IMR-90 (cell line): ENCODE results near the gene MYO1D. TPM values are rescaled to one million over a fixed set of nuclear protein-coding genes. Genes with fewer than 3 reads are reported as not detected.

Source experiments
- ATAC-seq: fragments of 200-7000 bp; cut with Tn5 transposase; 2 replicates; pipeline ENCODE4 v1.9.1; 2020; ENCODE audit warnings: low read depth, mild to moderate bottlenecking, moderate library complexity
- BruUV-seq: library from RNA; stranded (reverse); fragments of 400-500 nt; replicated peaks from 2 replicates; lab custom pipeline; 2021; lab: Mats Ljungman, UMichigan
- CTCF ChIA-PET: fragments of 300-600 bp; formaldehyde crosslinking; extraction: SDS; loops from one replicate; lab custom pipeline; 2021; ENCODE audit warnings: antibody characterized with exemption; lab: Yijun Ruan, JAX
- POLR2A ChIA-PET: fragments of 300-600 bp; sonication (Branson Sonifier 250); formaldehyde crosslinking; loops from one replicate; lab custom pipeline; 2022; ENCODE audit warnings: antibody characterized with exemption; ENCODE audit not compliant: unreplicated experiment; lab: Charles Lee
- DNase-seq: peaks from one replicate; pipeline ENCODE4 v3.0.0; 2013
- H2AFZ ChIP-seq: replicated peaks from 2 replicates; pipeline ENCODE3; 2013; ENCODE audit warnings: low read length, mild to moderate bottlenecking; ENCODE audit not compliant: poor library complexity
- H2AK5ac ChIP-seq: 2 replicates; pipeline ENCODE4 v1.6.1; 2013; ENCODE audit warnings: low read depth, low read length, inconsistent platforms
- H2AK9ac ChIP-seq: replicated peaks from 2 replicates; pipeline ENCODE3; 2013; ENCODE audit warnings: mild to moderate bottlenecking, low read depth, low read length, moderate library complexity; ENCODE audit not compliant: poor library complexity
- H2BK120ac ChIP-seq: 2 replicates; pipeline ENCODE4 v1.6.1; 2013; ENCODE audit warnings: low read depth, low read length, inconsistent platforms
- H2BK15ac ChIP-seq: 3 replicates; pipeline ENCODE4 v1.6.1; 2013; ENCODE audit warnings: low read depth, low read length, inconsistent platforms
- H2BK20ac ChIP-seq: 2 replicates; pipeline ENCODE4 v1.6.1; 2013; ENCODE audit warnings: low read depth, mild to moderate bottlenecking, inconsistent platforms, low read length, moderate library complexity
- H2BK5ac ChIP-seq: 2 replicates; pipeline ENCODE4 v1.6.1; 2013; ENCODE audit warnings: mild to moderate bottlenecking, low read depth, low read length, inconsistent platforms; ENCODE audit not compliant: poor library complexity, severe bottlenecking
- H3K14ac ChIP-seq: replicated peaks from 2 replicates; pipeline ENCODE4 v1.6.1; 2013; ENCODE audit warnings: low read depth, low read length, inconsistent platforms
- H3K18ac ChIP-seq: 2 replicates; pipeline ENCODE4 v1.6.1; 2013; ENCODE audit warnings: low read depth, low read length, control low read depth
- H3K23ac ChIP-seq: 2 replicates; pipeline ENCODE4 v1.6.1; 2013; ENCODE audit warnings: low read depth, low read length, inconsistent platforms
- H3K27ac ChIP-seq: 2 replicates; pipeline ENCODE4 v1.5.1; 2013; ENCODE audit warnings: mild to moderate bottlenecking, control low read depth, low read length; ENCODE audit not compliant: insufficient read depth
- H3K27me3 ChIP-seq: 2 replicates; pipeline ENCODE4 v1.6.1; 2013; ENCODE audit warnings: low read length; ENCODE audit not compliant: control insufficient read depth, insufficient read depth
- H3K36me3 ChIP-seq: 2 replicates; pipeline ENCODE4 v1.6.1; 2013; ENCODE audit warnings: low read length, mixed read lengths; ENCODE audit not compliant: control insufficient read depth, insufficient read depth
- H3K4ac ChIP-seq: 2 replicates; pipeline ENCODE4 v1.6.1; 2013; ENCODE audit warnings: low read depth, low read length, inconsistent platforms
- H3K4me1 ChIP-seq: 2 replicates; pipeline ENCODE4 v1.6.1; 2013; ENCODE audit warnings: low read length, mixed read lengths; ENCODE audit not compliant: control insufficient read depth, insufficient read depth
- H3K4me2 ChIP-seq: 2 replicates; pipeline ENCODE4 v1.6.1; 2013; ENCODE audit warnings: low read depth, mild to moderate bottlenecking, control low read depth, low read length, moderate library complexity
- H3K4me3 ChIP-seq: 2 replicates; pipeline ENCODE4 v1.5.1; 2013; ENCODE audit warnings: low read depth, mild to moderate bottlenecking, control low read depth, low read length, moderate library complexity; ENCODE audit not compliant: insufficient read depth
- H3K56ac ChIP-seq: 2 replicates; pipeline ENCODE4 v1.6.1; 2013; ENCODE audit warnings: low read length, inconsistent platforms; ENCODE audit not compliant: insufficient read depth; ENCODE audit errors: extremely low read depth
- H3K79me1 ChIP-seq, 2 experiments: 2 replicates each; pipeline ENCODE4 v1.6.1; 2013; ENCODE audit warnings: low read length in 2 of 2, inconsistent platforms in 1 of 2, low read depth in 1 of 2
- H3K9ac ChIP-seq: 2 replicates; pipeline ENCODE4 v1.6.1; 2013; ENCODE audit warnings: low read depth, low read length, control low read depth
- H3K9me1 ChIP-seq: 2 replicates; pipeline ENCODE4 v1.6.1; 2013; ENCODE audit warnings: low read length, inconsistent platforms; ENCODE audit not compliant: insufficient read depth
- H3K9me3 ChIP-seq: 2 replicates; pipeline ENCODE4 v1.6.1; 2013; ENCODE audit warnings: low read length; ENCODE audit not compliant: control insufficient read depth, insufficient read depth
- H4K20me1 ChIP-seq: 2 replicates; pipeline ENCODE4 v1.6.1; 2013; ENCODE audit warnings: low read length, inconsistent platforms; ENCODE audit not compliant: insufficient read depth
- H4K5ac ChIP-seq: 2 replicates; pipeline ENCODE4 v1.6.1; 2013; ENCODE audit warnings: mild to moderate bottlenecking, low read depth, low read length, control low read depth
- H4K8ac ChIP-seq, 2 experiments: 2 replicates each; pipeline ENCODE4 v1.6.1; 2013; ENCODE audit warnings: low read depth in 2 of 2, low read length in 2 of 2, control low read depth in 1 of 2, inconsistent platforms in 1 of 2
- H4K91ac ChIP-seq: 2 replicates; pipeline ENCODE4 v1.6.1; 2013; ENCODE audit warnings: low read depth, low read length, inconsistent platforms; ENCODE audit not compliant: insufficient read depth
- BHLHE40 ChIP-seq: fragments of 150-350 bp; IDR thresholded peaks from 2 replicates; pipeline ENCODE4 v1.6.1; 2016; ENCODE audit warnings: mild to moderate bottlenecking, low read depth, low read length
- CEBPB ChIP-seq: IDR thresholded peaks from 2 replicates; pipeline ENCODE4 v1.6.1; 2012; ENCODE audit warnings: low read depth, low read length, improper control_type of control experiment
- CHD1 ChIP-seq: IDR thresholded peaks from 2 replicates; pipeline ENCODE4 v1.6.1; 2012; ENCODE audit warnings: low read depth, low read length, improper control_type of control experiment
- MAZ ChIP-seq: IDR thresholded peaks from 2 replicates; pipeline ENCODE4 v1.6.1; 2012; ENCODE audit warnings: low read depth, mild to moderate bottlenecking, low read length, improper control_type of control experiment, moderate library complexity, borderline replicate concordance
- MXI1 ChIP-seq: IDR thresholded peaks from 2 replicates; pipeline ENCODE4 v1.6.1; 2012; ENCODE audit warnings: low read depth, mild to moderate bottlenecking, low read length, moderate library complexity, borderline replicate concordance
- NFE2L2 ChIP-seq: fragments of 150-350 bp; IDR thresholded peaks from 2 replicates; pipeline ENCODE4 v1.6.1; 2016; ENCODE audit warnings: low read depth, mild to moderate bottlenecking, low read length
- POLR2A ChIP-seq: IDR thresholded peaks from 2 replicates; pipeline ENCODE4 v1.6.1; 2012; ENCODE audit warnings: mild to moderate bottlenecking, low read depth, low read length
- RAD21 ChIP-seq: IDR thresholded peaks from 2 replicates; pipeline ENCODE4 v1.6.1; 2012; ENCODE audit warnings: low read length, improper control_type of control experiment
- RCOR1 ChIP-seq: IDR thresholded peaks from 2 replicates; pipeline ENCODE4 v1.6.1; 2012; ENCODE audit warnings: mild to moderate bottlenecking, low read length, improper control_type of control experiment; ENCODE audit not compliant: insufficient replicate concordance
- RFX5 ChIP-seq: IDR thresholded peaks from 2 replicates; pipeline ENCODE4 v1.8.0; 2012; ENCODE audit warnings: low read depth, mild to moderate bottlenecking, low read length, moderate library complexity
- SMC3 ChIP-seq: fragments of 150-350 bp; IDR thresholded peaks from 2 replicates; pipeline ENCODE4 v1.6.1; 2016; ENCODE audit warnings: low read depth, mild to moderate bottlenecking, antibody characterized with exemption, low read length, moderate library complexity
- WGBS, 2 experiments: methylation state at CpG; one replicate each; pipeline versions ENCODE4 v1.1.5 to v1.1.7; 2013; ENCODE audit warnings: missing lambda C conversion rate in 2 of 2; ENCODE audit not compliant: insufficient read length in 1 of 2; ENCODE audit errors: extremely low coverage in 2 of 2; 5-methylcytosine and 5-hydroxymethylcytosine counted together
- dilution Hi-C: fragments of 300-500 bp; cut with HindIII; formaldehyde crosslinking; loops from one replicate; pipeline ENCODE4 v1.14.3; 2018; ENCODE audit warnings: low sequenced_read_pairs; ENCODE audit not compliant: unreplicated experiment
- in situ Hi-C: fragments of 300-500 bp; cut with MboI; formaldehyde crosslinking; loops from 3 replicates; pipeline ENCODE4 v1.14.3; 2019; ENCODE audit warnings: low sequenced_read_pairs, inconsistent platforms, mixed read lengths
- intact Hi-C: fragments of 100-400 bp; cut with micrococcal nuclease; formaldehyde crosslinking; loops from 2 replicates; pipeline ENCODE4 v1.10.0; 2022
- polyA plus RNA-seq, 3 experiments: library from polyadenylated mRNA; depleted of rRNA; stranded (reverse); fragments of >200 nt; gene quantifications; 2 replicates each; pipeline ENCODE4 v1.2.3, GENCODE V29; 2012; ENCODE audit warnings: low replicate concordance in 1 of 3
- total RNA-seq: library from RNA; depleted of rRNA; stranded (reverse); fragments of >200 nt; gene quantifications from 2 replicates; pipeline ENCODE4 v1.2.3, GENCODE V29; 2012
- TF ChIP-seq, protein P1 (sequence below): conservative IDR thresholded peaks from 2 replicates; pipeline ENCODE4 v1.5.1; 2012; ENCODE audit warnings: mild to moderate bottlenecking, low read depth, low read length, improper control_type of control experiment
- TF ChIP-seq, protein P2 (sequence below): fragments of 150-350 bp; IDR thresholded peaks from 2 replicates; pipeline ENCODE4 v1.6.1; 2017; ENCODE audit warnings: mild to moderate bottlenecking, antibody characterized with exemption, low read length, low read depth
- TF ChIP-seq, protein P3 (sequence below): fragments of 150-350 bp; IDR thresholded peaks from 2 replicates; pipeline ENCODE4 v1.6.1; 2016; ENCODE audit warnings: low read depth, mild to moderate bottlenecking, low read length, moderate library complexity, borderline replicate concordance

The MYO1D gene
- total and polyA plus RNA-seq, 2 of the 4 experiments (the other 2 are of a cell fraction) = 0.63 to 0.90 TPM

DNA sequence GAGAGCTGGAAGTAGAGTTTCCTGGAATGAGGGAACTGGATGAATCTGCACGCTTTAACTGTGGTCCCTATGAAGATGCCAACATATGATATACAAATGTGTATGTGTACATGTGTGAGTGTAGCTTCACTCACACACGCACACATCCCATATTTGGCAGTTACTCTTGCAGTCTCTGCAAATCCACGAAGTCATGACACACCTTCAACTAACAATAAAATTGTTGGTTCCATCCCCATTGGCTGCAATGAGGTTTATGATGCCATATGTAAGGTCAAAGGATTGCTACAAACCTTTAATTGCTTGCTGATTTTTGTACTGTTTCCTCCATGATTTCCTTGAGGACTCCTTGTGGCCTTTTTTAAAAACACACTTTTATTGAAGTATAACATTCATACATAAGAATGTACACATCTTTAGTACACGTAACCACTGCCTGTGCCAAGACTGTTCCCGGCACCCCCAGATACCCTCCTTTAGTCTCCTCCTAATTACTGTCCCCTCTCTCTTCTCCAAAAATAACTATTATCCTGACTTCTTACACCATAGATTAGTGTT is 22.0 kb downstream of the MYO1D start:
- TF ChIP-seq RFX5 = no peak
- TF ChIP-seq RCOR1 = no peak
- TF ChIP-seq, protein P1, sequence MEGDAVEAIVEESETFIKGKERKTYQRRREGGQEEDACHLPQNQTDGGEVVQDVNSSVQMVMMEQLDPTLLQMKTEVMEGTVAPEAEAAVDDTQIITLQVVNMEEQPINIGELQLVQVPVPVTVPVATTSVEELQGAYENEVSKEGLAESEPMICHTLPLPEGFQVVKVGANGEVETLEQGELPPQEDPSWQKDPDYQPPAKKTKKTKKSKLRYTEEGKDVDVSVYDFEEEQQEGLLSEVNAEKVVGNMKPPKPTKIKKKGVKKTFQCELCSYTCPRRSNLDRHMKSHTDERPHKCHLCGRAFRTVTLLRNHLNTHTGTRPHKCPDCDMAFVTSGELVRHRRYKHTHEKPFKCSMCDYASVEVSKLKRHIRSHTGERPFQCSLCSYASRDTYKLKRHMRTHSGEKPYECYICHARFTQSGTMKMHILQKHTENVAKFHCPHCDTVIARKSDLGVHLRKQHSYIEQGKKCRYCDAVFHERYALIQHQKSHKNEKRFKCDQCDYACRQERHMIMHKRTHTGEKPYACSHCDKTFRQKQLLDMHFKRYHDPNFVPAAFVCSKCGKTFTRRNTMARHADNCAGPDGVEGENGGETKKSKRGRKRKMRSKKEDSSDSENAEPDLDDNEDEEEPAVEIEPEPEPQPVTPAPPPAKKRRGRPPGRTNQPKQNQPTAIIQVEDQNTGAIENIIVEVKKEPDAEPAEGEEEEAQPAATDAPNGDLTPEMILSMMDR = no peak
- TF ChIP-seq CEBPB = no peak
- TF ChIP-seq, protein P2, sequence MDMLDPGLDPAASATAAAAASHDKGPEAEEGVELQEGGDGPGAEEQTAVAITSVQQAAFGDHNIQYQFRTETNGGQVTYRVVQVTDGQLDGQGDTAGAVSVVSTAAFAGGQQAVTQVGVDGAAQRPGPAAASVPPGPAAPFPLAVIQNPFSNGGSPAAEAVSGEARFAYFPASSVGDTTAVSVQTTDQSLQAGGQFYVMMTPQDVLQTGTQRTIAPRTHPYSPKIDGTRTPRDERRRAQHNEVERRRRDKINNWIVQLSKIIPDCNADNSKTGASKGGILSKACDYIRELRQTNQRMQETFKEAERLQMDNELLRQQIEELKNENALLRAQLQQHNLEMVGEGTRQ = no peak
- TF ChIP-seq MAZ = no peak
- TF ChIP-seq NFE2L2 = no peak
- no peak for TF ChIP-seq CHD1
- TF ChIP-seq, protein P3, sequence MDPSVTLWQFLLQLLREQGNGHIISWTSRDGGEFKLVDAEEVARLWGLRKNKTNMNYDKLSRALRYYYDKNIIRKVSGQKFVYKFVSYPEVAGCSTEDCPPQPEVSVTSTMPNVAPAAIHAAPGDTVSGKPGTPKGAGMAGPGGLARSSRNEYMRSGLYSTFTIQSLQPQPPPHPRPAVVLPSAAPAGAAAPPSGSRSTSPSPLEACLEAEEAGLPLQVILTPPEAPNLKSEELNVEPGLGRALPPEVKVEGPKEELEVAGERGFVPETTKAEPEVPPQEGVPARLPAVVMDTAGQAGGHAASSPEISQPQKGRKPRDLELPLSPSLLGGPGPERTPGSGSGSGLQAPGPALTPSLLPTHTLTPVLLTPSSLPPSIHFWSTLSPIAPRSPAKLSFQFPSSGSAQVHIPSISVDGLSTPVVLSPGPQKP = no peak
- TF ChIP-seq POLR2A = no peak
- no peak for TF ChIP-seq RAD21
- no peak for TF ChIP-seq MXI1
- TF ChIP-seq SMC3 = no peak
- TF ChIP-seq BHLHE40 = no peak

More for the DNA sequence above, 22.0 kb downstream of the MYO1D start:
- H3K79me1 ChIP-seq = no peaks in the 10 kb centered on the region
- no peak overlapping the region for H3K56ac ChIP-seq
- H3K27me3 ChIP-seq = no peaks in the 10 kb centered on the region; the same call in 1 of the 2 replicates
- no peak overlapping the region for H3K4me2 ChIP-seq
- in situ Hi-C loops = no loop called here
- no TSS peak for BruUV-seq
- no peaks in the 10 kb centered on the region for H3K9me1 ChIP-seq
- H2AK9ac ChIP-seq = no peak overlapping the region
- no peak overlapping the region for H2AFZ ChIP-seq
- intact Hi-C loops = no loop called here
- H2BK15ac ChIP-seq = no peak overlapping the region
- no peak overlapping the region for H3K27ac ChIP-seq
- dilution Hi-C loops = no loop called here
- no peak overlapping the region for H2BK120ac ChIP-seq
- no peak overlapping the region for H3K14ac ChIP-seq
- no peaks in the 10 kb centered on the region for H3K36me3 ChIP-seq
- WGBS, 2 experiments = no CpG with 5 or more reads among the region's 5 CpGs
- no peak overlapping the region for H2BK5ac ChIP-seq
- H4K5ac ChIP-seq = no peak overlapping the region
- no peaks in the 10 kb centered on the region for H3K9me3 ChIP-seq
- no peak overlapping the region for H3K23ac ChIP-seq
- ChIA-PET CTCF (no interaction called here), POLR2A (no interaction called here)
- H3K18ac ChIP-seq = no peak overlapping the region
- no peak overlapping the region for H2AK5ac ChIP-seq
- H3K4me3 ChIP-seq = no peak overlapping the region
- H4K91ac ChIP-seq = no peak overlapping the region
- no peak overlapping the region for H3K4ac ChIP-seq
- H4K8ac ChIP-seq = no peak overlapping the region
- no peaks in the 10 kb centered on the region for H4K20me1 ChIP-seq
- H3K9ac ChIP-seq = no peak overlapping the region
- ATAC-seq (no peak), DNase-seq (no peak)
- no peaks in the 10 kb centered on the region for H3K4me1 ChIP-seq
- no peak overlapping the region for H2BK20ac ChIP-seq
